Measurements from ENCODE around the gene ZNF823. TPM values are rescaled to one million over a fixed set of nuclear protein-coding genes. Genes with fewer than 3 reads are reported as not detected.

The ZNF823 gene
- polyA plus RNA-seq, 1 donor from 2014 or later, result 7.8 TPM

DNA sequence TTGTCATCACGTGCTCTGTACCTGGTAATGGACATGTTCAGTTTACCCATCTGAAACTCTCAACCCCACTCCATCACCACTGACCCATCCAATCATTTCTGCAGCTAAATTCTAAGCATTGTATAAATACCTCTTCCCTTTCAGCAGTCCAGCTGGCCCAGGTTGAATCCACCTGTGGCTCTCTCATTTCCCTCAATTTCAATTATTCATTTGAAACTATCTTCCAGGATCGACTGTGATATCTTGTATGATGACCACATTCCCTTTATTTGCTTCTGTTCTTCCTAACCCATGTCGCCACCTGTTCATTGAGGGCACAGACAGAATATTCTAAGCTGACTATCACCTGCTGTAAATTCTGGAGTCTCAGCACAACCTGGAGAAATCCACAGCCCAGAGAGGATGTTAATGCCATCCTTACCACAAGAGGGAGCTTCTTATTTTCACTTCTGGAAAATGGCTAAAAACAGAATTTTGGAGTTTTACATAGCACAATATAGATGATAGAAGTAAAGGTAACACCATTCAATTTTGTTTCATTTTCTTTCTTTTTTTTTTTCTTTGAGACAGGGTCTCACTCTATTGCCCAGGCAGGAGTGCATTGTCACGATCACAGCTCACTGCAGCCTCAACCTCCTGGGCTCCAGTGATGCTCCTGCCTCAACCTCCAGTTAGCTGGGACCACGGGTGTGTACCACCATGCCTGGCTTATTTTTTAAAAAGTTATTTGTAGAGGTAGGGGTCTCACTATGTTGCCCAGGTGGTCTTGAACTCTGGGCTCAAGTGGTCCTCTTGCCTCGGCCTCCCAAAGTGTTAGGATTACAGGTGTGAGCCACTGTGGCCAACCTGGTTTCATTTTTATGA is 38.6 kb downstream of the ZNF823 start:
- H3K4me3 ChIP-seq (ENCODE audit: low read length), result no peak overlapping the region
- no peaks in the 10 kb centered on the region for H3K79me2 ChIP-seq (replicated peaks; ENCODE audit: insufficient read depth, low read length)
- H3K9me3 ChIP-seq (ENCODE audit: low read length), result no peaks in the 10 kb centered on the region
- H3K27ac ChIP-seq (ENCODE audit: low read length), result no peak overlapping the region
- no peaks in the 10 kb centered on the region for H3K27me3 ChIP-seq (ENCODE audit: insufficient read depth, low read depth, low read length)
- H3F3A ChIP-seq (ENCODE audit: insufficient read depth, low read length, poor library complexity, severe bottlenecking), result no peaks in the 10 kb centered on the region
- H3K4me2 ChIP-seq (ENCODE audit: low read length), result no peak overlapping the region
- H3K9me2 ChIP-seq (ENCODE audit: insufficient read depth, low read length), result no peaks in the 10 kb centered on the region
- TF ChIP-seq SMC3 (conservative IDR thresholded peaks at IDR 0.05; ENCODE audit: poor library complexity) (peak; percentile 67), CTCF (IDR thresholded peaks at IDR 0.05; ENCODE audit: poor library complexity, severe bottlenecking) (peak; percentile 68), EZH2 (IDR thresholded peaks at IDR 0.05; ENCODE audit: borderline replicate concordance, insufficient read depth, low read length, poor library complexity, severe bottlenecking) (no peak), MXI1 (conservative IDR thresholded peaks at IDR 0.05; ENCODE audit: poor library complexity, severe bottlenecking) (no peak), POLR2AphosphoS5 (IDR thresholded peaks at IDR 0.05) (no peak), TAF1 (IDR thresholded peaks at IDR 0.05; ENCODE audit: low read depth) (no peak), RAD21 (conservative IDR thresholded peaks at IDR 0.05) (peak; percentile 52), EP300 (conservative IDR thresholded peaks at IDR 0.05; ENCODE audit: poor library complexity, severe bottlenecking) (no peak)
- TF ChIP-seq, protein P1, sequence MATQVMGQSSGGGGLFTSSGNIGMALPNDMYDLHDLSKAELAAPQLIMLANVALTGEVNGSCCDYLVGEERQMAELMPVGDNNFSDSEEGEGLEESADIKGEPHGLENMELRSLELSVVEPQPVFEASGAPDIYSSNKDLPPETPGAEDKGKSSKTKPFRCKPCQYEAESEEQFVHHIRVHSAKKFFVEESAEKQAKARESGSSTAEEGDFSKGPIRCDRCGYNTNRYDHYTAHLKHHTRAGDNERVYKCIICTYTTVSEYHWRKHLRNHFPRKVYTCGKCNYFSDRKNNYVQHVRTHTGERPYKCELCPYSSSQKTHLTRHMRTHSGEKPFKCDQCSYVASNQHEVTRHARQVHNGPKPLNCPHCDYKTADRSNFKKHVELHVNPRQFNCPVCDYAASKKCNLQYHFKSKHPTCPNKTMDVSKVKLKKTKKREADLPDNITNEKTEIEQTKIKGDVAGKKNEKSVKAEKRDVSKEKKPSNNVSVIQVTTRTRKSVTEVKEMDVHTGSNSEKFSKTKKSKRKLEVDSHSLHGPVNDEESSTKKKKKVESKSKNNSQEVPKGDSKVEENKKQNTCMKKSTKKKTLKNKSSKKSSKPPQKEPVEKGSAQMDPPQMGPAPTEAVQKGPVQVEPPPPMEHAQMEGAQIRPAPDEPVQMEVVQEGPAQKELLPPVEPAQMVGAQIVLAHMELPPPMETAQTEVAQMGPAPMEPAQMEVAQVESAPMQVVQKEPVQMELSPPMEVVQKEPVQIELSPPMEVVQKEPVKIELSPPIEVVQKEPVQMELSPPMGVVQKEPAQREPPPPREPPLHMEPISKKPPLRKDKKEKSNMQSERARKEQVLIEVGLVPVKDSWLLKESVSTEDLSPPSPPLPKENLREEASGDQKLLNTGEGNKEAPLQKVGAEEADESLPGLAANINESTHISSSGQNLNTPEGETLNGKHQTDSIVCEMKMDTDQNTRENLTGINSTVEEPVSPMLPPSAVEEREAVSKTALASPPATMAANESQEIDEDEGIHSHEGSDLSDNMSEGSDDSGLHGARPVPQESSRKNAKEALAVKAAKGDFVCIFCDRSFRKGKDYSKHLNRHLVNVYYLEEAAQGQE (IDR thresholded peaks at IDR 0.05; ENCODE audit: borderline replicate concordance), result no peak
- H2AFZ ChIP-seq (ENCODE audit: low read depth, low read length), result no peak overlapping the region
- no peaks in the 10 kb centered on the region for H4K20me1 ChIP-seq (ENCODE audit: insufficient read depth)
- no peak overlapping the region for H3K9ac ChIP-seq (ENCODE audit: low read length)
- no peaks in the 10 kb centered on the region for H3K36me3 ChIP-seq (ENCODE audit: insufficient read depth, low read length)

DNA sequence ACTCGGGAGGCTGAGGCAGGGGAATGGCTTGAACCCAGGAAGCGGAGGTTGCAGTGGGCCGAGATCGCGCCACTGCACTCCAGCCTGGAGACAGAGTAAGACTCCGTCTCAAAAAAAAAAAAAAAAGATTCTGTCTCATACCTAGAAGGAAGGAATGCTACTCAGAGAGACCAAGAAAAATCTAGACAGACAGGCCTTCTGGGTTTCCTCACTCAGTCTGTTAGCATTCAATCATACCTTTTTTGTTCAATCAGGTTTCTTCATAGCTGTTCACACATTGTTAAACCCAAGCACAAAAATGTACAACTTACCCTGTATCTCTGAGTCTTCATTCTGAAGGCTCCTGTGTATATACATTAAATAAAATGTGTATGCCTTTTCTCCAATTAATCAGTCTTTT is 40.5 kb downstream of the ZNF823 start:
- Histone ChIP-seq H3F3A (ENCODE audit: insufficient read depth, low read length, poor library complexity, severe bottlenecking) (no peaks in the 10 kb centered on the region), H3K9ac (ENCODE audit: low read length) (no peak overlapping the region), H4K20me1 (ENCODE audit: insufficient read depth) (no peaks in the 10 kb centered on the region), H3K27ac (ENCODE audit: low read length) (no peak overlapping the region), H3K27me3 (ENCODE audit: insufficient read depth, low read depth, low read length) (no peaks in the 10 kb centered on the region), H3K36me3 (ENCODE audit: insufficient read depth, low read length) (no peaks in the 10 kb centered on the region), H3K79me2 (replicated peaks; ENCODE audit: insufficient read depth, low read length) (no peaks in the 10 kb centered on the region), H2AFZ (ENCODE audit: low read depth, low read length) (no peak overlapping the region), H3K9me2 (ENCODE audit: insufficient read depth, low read length) (no peaks in the 10 kb centered on the region), H3K4me2 (ENCODE audit: low read length) (no peak overlapping the region), H3K4me3 (ENCODE audit: low read length) (no peak overlapping the region), H3K9me3 (ENCODE audit: low read length) (no peaks in the 10 kb centered on the region)
- TF ChIP-seq TAF1 (IDR thresholded peaks at IDR 0.05; ENCODE audit: low read depth), result no peak
- no peak for TF ChIP-seq CTCF (IDR thresholded peaks at IDR 0.05; ENCODE audit: poor library complexity, severe bottlenecking)
- TF ChIP-seq MXI1 (conservative IDR thresholded peaks at IDR 0.05; ENCODE audit: poor library complexity, severe bottlenecking), result no peak
- no peak for TF ChIP-seq EZH2 (IDR thresholded peaks at IDR 0.05; ENCODE audit: borderline replicate concordance, insufficient read depth, low read length, poor library complexity, severe bottlenecking)
- TF ChIP-seq SMC3 (conservative IDR thresholded peaks at IDR 0.05; ENCODE audit: poor library complexity), result no peak
- TF ChIP-seq EP300 (conservative IDR thresholded peaks at IDR 0.05; ENCODE audit: poor library complexity, severe bottlenecking), result no peak
- no peak for TF ChIP-seq POLR2AphosphoS5 (IDR thresholded peaks at IDR 0.05)
- TF ChIP-seq RAD21 (conservative IDR thresholded peaks at IDR 0.05), result no peak
- TF ChIP-seq, protein P1 (IDR thresholded peaks at IDR 0.05; ENCODE audit: borderline replicate concordance), result no peak
